Skin epidermis (tissue), 12 donors: ENCODE data around the gene IGF1.

Source experiments
- H3K27ac ChIP-seq, 21 experiments: fragments of 200-600 bp; sonication (generic) in 11 of 21; one replicate each; pipeline ENCODE4 v1.5.0; 2020; ENCODE audit warnings: mild to moderate bottlenecking in 3 of 21, inconsistent platforms in 2 of 21, moderate library complexity in 2 of 21
- H3K4me3 ChIP-seq, 7 experiments: fragments of 200-600 bp; sonication (generic) in 2 of 7; one replicate each; pipeline ENCODE4 v1.5.0; 2020; ENCODE audit warnings: inconsistent platforms in 2 of 7, mild to moderate bottlenecking in 2 of 7, moderate library complexity in 1 of 7

The IGF1 gene

DNA sequence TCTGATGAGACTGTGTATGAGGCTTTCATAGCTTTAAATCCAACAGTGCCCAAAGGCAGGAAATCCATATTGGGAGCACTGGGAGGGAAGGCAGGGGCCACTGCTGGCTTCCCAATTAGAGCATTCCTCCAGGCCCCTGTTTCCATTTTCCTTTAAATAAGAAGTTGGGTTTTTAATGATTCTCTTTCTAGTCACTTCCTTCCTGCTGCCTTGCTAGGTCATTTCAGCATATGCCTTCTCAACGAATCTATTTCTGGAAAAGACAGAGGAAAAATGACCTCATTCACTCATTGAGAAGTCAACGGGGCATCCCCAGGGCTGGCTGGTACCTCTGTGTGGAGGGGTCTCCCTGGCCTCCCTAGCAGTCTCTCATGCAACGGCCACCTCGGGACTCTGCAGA is 43.5 kb downstream of the IGF1 start:
- H3K4me3 ChIP-seq = no peak overlapping the region
- H3K27ac ChIP-seq = no peak overlapping the region

GRCh38 chr12:102435827-102436436 is 44.4 kb downstream of the IGF1 start:
- Histone ChIP-seq H3K27ac (no peak overlapping the region), H3K4me3 (no peak overlapping the region)

DNA sequence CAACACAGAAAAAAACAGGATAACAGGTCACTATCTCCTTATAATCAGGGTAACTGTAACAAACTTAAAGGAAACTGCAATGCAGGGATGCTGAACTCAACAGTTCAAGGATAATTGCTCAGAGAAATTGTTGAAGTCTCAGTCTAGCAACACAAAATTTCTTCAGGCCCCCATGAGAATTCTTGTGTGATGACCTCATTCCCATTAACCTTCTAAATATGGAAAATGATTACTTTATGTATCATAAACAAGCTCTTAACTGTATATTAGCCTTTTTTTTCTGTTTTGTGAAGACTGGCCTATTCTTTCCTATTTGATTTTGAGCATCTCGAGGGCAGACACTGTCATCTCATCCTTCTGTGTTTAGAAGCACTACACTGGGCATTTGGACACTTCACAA is 47.1 kb downstream of the IGF1 start:
- no peak overlapping the region for H3K4me3 ChIP-seq
- H3K27ac ChIP-seq = no peak overlapping the region

- H3K4me3 ChIP-seq = no peak overlapping the region
- peak overlapping the region in 2 of 21 experiments; percentile 42 to 64 for H3K27ac ChIP-seq
Measured at GRCh38 chr12:102430661-102431060, 49.7 kb downstream of the IGF1 start.

- Histone ChIP-seq H3K27ac (peak overlapping the region in 2 of 21 experiments; percentile 42 to 64), H3K4me3 (no peak overlapping the region)
Measured at GRCh38 chr12:102429211-102430154, 50.9 kb downstream of the IGF1 start.

- H3K4me3 ChIP-seq = no peak overlapping the region
Measured at GRCh38 chr12:102427543-102427941, 52.8 kb downstream of the IGF1 start.

DNA sequence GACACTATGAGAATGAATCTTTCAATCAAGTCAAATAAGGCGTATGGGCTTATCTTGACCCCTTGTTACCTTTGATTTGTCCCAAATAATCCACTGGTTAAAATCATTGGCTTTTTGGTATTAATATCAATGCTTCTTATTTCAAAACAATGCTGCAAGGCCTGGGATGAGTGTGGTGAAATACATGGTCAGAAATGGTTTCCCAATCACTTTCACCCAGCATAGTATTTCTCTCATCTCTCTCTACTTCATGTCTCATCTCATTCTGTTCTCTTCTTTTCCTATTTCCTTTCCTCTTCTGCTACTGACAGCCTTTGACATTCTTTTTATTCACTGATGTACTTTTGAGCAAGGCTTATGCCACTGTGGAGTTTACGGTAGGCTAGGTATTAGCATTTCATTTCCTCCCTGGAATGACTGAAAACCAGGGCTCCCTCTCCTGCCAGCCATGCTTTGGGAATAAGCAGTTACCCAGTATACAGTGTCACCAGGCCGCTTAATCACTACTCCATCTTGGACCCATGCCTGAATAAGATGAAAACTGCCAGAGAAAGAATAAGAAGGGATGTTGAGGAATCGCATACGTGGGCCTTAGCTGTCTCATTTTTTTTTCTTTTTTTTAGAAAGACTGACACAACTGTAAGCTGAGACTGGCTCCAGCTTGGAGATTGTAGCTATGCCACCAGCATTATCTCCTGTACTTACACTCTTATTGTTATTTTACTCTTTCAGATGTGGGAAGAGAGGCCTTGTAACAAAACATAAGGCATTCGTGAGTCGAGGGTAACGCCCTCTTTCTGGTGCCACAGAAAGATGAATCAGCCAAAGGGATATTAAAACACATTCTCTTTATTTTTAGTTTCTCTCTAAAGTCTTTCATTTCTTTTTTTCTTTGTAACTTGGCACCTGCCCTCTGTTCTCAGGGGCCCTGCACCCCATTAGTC is 53.5 kb downstream of the IGF1 start:
- H3K4me3 ChIP-seq = no peak overlapping the region

More at GRCh38 chr12:102427543-102427941, 52.8 kb downstream of the IGF1 start:
- peak overlapping the region in 5 of 21 experiments; percentile 5 to 50 (median 27) for H3K27ac ChIP-seq

DNA sequence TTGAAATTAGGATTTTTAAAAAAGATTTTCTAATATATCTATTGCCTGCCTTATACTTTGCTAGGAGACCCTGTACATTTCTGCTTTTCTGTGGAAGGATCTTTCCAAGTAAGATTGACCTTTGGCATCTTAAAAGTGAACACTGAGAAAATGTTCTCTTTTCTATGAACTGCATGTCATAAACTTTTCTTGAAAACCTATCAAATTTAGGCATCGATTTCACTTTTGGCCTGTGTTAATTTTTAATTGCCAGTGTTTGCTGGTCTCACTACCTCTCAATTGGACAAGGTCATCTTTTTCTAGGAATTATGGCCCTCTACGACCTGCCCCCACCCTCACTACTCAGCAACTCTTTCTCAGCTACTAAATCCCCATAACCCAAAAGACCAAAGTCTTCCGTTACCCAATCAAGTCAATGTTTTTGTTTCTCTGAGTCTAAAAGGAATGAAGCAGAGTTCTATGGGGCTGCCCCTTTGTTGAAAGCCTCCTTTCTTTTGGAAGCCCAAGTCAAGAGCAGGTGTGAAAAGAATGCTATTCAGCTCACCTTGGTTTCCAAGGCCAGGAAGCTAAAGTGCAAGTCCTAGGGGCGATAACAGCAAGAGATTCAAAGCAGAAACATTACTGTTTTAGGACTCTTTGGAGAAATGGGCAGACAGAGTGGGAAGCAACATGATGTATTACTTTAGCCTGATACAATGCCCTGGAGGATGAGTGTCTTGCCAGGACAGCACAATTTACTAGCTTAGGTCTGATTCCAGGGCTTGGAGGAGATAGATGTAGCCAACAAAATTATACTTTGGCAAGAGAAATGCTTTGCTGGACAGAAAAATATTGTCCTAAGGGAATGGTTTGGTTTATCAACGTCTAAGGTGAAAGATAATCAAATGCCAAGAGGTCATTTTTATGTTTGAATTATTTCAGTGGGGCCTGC is 55.0 kb downstream of the IGF1 start:
- H3K4me3 ChIP-seq = no peak overlapping the region
- H3K27ac ChIP-seq = peak overlapping the region in 2 of 21 experiments; percentile 12 to 35

More for the DNA sequence above, 53.5 kb downstream of the IGF1 start:
- peak overlapping the region in 5 of 21 experiments; percentile 8 to 59 (median 42) for H3K27ac ChIP-seq

DNA sequence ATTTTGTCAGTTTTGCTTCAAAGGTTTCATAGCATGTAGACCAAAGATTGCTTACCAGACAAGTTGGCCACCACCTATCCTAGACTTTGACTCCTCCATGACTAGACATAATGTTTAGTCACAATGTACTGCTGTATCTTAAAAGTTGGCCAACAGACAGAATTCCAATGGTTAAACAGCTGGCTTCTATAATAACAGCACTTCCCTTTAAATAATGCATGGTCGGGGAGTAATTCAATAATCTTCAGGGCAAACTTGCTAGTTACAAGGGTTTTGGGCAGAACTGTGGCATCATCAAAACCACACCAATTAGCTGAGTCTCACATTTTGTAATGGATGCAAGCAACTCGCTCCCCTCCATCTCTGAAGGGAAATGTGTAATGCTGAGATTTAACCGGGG is 56.9 kb downstream of the IGF1 start:
- Histone ChIP-seq H3K27ac (no peak overlapping the region), H3K4me3 (no peak overlapping the region)

- H3K4me3 ChIP-seq = no peak overlapping the region
- no peak overlapping the region for H3K27ac ChIP-seq
Measured at GRCh38 chr12:102421802-102422583, 58.4 kb downstream of the IGF1 start.

DNA sequence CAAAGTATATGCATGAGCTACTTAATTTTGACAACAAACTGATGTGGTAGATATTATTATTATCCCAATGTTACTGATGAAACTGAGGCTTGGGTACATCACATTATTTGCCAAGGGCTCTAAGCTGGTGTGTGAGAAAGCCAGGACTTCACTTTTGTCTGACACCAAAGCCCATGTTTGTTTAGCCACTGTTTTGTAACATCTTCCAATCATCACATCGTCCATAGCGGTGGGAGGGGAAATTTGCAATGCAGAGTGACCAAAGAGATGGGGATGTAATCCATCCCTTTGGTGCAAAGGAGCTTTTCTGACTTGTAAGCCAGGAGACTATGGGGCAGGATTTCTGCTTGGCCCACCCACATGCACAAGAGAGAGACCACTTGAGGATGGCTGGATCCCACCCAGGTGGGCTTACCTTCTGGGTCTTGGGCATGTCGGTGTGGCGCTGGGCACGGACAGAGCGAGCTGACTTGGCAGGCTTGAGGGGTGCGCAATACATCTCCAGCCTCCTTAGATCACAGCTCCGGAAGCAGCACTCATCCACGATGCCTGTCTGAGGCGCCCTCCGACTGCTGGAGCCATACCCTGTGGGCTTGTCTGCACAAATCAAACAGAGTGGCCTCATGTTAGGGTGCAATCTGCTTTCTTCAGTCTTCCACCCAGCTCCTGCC is 61.1 kb downstream of the IGF1 start:
- Histone ChIP-seq H3K4me3 (no peak overlapping the region), H3K27ac (no peak overlapping the region)

- Histone ChIP-seq H3K4me3 (no peak overlapping the region), H3K27ac (no peak overlapping the region)
Measured at GRCh38 chr12:102417055-102417454, 63.3 kb downstream of the IGF1 start.

GRCh38 chr12:102415515-102415914 is 64.8 kb downstream of the IGF1 start:
- Histone ChIP-seq H3K4me3 (no peak overlapping the region), H3K27ac (no peak overlapping the region)

GRCh38 chr12:102413396-102413795 is 67.0 kb downstream of the IGF1 start:
- H3K4me3 ChIP-seq = no peak overlapping the region
- no peak overlapping the region for H3K27ac ChIP-seq

GRCh38 chr12:102410511-102410910 is 69.9 kb downstream of the IGF1 start:
- no peak overlapping the region for H3K4me3 ChIP-seq
- no peak overlapping the region for H3K27ac ChIP-seq

- H3K4me3 ChIP-seq = no peak overlapping the region
- H3K27ac ChIP-seq = no peak overlapping the region
Measured at GRCh38 chr12:102408487-102409297, 71.7 kb downstream of the IGF1 start.
